NCI-H2081 treated with DMSO at 0.1 percent for 48 hours (cell line): Measurements from ENCODE around the gene IGFN1.

ENCODE experiments used
- DNase-seq: peaks from one replicate; lab custom pipeline; 2025; lab: John Stamatoyannopoulos, UW

The IGFN1 gene

DNA sequence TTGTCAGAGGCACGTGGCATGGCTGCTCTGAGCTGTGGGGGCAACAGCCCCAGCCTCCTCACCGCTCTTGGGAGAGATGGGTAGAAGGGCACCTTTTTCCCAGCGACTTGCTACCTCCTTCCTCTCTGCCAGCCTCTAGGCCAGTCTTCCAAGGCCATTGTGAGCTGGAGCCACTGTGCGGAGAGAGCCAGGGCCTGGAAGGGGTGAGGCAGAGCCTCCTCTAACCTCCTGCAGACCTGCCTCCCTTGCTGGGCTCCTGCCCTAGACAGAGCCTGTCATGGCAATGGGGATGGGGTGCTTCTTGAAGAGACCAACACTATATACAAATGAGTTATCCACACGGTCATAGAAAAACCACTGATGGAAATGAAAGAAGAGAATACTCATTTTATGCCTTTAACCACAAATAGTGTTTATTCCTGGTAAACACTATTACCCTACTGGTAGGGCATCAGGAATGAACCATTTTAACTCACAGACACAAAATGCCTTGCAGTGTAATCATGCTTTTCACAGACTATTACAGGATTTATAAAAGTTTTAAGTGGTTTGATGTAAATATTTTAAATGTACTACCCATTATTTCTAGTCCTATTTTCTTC is 5.0 kb upstream of the IGFN1 start:
- DNase-seq: no peak

DNA sequence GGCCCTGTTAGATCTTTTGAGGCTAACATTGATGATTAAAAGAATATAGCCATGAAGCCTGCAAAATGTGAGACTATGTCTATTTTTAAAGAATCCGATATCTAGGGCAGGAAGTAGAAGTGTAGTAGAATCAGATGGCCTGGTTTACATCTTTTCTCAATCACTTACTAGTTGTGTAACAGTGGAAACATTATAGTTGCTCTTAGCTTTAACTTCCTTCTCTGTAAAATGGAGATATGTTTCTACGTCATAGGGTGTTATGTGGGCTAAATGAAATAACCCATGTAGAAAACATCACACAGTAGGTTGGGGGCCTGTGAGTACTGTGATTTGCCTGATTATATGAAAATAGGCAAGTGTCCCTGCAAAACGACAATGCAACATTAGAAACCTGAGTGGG is 4.4 kb upstream of the IGFN1 start:
- no peak for DNase-seq

DNA sequence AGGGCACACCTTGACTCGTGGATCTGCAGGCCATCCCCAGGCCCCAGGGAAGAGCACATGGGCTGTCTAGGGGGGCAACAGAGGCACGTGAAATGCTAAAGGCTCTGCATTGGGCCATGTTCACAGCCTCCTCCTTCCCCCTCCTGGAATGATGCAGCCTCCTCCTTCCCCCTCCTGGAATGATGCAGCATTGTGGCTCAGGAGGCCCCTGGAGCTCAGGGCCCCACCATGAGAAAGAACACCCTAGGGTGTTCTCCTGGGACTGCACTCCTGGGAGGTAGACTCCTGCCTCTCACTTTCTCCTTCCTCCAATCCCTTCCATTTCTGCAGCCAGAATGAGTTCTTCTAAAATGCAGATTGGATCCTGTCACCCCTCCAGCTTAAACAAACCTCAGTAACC is 1.5 kb upstream of the IGFN1 start:
- no peak for DNase-seq

DNA sequence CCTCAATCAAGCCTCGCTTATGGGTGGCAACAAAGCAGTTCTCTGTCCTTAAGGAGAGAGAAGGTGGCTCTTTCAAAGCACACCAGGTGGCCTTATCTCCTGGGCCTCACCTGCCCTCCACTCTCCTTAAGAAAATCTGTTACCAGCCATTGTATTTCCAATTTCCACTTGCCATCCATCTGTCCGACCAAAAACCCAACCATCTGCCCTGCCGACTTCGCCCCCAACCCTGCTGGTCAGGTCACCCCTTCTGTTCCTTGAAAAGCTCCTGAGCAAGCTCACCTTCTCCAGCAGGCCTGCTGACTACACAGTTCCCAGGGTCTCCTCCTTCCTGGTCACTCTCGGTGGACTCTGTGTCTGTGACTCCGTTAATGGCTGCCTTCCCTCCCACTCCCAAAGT is 619 bp upstream of the IGFN1 start:
- no peak for DNase-seq

DNA sequence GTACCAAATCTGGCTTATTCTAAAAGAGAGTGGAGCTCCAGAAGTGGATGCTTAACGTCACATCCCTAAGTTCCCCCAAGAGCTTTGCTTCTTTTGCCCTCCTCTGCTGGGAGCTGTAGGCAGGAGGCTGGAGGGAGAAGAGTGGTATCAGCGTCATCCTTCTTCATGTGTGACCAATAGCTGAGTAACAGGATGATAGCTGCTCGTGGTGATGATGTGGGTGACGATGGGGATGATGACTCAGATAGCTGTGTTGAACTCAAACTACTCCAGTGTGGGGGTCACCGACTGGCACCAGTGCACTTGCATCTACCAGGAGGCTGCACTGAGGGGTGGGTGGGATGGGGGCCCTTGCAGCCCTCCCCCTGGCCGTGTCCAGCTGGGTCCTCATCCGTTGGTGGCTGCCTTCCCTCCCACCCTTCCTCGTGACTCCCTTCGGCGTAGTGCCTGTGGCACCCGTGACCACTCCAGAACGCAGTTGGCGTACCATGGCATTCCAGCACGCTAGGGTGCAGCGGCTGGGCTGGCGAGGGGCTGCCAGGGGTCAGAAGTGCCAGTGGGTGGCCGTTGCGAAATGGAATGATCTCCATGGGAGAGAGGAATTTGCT is 1.1 kb downstream of the IGFN1 start:
- no peak for DNase-seq

DNA sequence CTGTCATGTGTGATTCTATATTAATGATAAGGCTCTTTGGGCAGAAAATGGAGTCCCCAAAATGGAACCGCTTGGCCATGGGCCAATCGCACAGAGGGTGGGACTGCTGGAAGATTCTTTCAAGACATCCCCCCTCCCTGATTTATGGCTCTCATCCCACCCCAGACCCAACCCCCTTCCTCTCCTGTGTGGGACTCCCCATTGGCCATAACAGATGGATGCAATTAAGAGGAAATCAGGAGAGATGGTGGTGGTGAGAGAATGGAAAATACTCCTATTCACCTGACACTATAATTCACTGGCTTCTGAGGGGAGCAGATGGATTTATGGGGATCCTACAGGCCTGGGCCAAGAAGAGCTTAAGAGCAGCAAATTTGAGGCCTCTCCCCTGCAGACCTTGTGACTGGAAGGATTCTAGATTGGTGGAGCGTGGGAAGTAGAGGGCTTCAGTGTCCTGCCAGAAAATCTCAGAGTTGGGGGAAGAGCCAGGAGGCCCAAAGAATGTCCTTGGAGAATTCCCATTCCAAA is 1.7 kb downstream of the IGFN1 start:
- no peak for DNase-seq

DNA sequence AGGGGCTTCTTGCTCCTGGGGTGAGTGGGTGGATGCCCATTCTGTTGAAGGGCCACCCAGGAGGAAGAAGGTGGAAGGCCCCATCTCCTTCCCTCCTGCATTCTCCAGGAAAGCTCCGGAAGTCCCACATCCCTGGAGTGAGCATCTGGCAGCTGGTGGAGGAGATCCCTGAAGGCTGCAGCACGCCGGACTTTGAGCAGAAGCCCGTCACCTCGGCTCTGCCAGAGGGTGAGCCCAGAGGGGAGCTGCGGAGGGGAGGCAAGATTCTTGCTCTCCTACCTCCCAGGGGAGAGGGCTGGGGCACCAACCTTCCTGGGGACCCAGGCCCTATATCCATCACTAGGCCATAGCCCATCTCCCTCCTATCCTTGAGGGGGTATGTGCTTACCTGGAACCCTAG is 3.4 kb downstream of the IGFN1 start:
- no peak for DNase-seq

DNA sequence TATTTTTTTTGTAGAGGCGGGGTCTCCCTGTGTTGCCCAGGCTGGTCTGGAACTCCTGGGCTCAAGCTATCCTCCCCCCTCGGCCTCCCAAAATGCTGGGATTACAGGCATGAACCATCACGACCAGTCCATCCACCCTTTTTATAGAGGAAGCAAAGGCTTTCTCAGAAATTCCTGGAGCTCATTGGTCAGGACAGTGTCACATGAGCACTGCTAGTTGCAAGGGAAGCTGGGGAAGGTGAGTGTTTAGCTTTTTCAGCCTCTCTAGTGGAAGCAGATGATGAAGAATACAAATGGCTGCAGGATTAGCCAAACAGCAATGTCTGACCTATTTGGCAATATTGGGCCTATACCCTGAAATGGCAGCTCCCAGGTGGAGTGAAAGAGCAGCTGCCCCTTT is 8.0 kb downstream of the IGFN1 start:
- DNase-seq: no peak

DNA sequence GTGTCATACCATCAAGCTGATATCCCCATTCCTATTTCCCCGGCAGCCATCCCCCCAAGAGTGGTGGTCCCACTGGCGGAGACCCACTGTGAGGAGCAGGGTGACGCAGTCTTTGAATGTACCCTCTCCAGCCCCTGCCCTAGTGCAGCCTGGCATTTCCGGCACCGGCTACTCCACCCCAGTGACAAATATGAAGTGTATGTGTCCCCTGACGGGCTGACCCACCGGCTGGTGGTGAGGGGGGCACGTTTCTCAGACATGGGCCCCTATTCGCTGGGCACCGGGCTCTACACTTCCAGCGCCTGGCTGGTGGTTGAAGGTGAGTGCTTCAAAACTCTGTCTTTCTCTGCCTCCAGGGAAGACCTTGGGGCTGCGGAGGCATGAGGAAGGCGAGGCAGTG is 14.4 kb downstream of the IGFN1 start:
- no peak for DNase-seq

DNA sequence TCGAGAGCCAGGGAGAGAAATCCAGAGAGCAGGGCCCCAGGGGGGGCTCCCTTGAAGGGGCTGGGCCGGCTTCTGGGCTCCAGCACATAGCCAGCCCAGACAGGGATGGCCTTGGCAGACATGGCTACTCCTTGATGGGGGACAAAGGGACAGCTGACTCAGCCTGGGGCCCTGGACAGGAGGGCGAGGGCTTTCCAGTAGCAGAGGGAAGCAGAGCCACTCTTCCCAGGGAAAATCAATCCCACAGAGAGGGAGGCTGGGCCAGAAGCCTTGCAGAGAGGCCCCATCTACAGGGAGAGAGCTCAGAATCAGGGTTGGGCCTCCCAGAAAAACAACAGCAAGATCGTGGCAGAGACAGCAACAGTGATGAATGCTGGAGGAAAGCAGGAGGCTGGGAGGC is 15.6 kb downstream of the IGFN1 start:
- no peak for DNase-seq

DNA sequence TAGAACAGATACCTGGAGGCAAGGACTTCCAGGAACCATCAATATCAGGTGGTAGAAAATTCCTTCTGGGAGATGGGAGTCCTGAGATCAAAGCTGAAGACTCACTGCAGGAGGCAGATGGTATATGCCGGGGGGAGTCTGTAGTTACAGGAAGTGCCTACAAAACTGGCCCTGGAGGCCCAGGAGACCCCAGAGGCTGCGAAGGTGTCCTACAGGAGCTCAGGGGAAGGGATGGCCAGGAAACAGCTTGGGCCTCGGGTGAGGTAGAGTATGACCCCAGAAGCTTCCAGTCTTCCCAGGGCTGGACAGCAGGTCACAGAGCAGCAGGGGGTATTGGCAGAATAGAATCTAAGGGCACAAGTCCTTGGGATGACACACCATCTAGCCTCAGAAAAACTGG is 16.4 kb downstream of the IGFN1 start:
- DNase-seq: no peak

DNA sequence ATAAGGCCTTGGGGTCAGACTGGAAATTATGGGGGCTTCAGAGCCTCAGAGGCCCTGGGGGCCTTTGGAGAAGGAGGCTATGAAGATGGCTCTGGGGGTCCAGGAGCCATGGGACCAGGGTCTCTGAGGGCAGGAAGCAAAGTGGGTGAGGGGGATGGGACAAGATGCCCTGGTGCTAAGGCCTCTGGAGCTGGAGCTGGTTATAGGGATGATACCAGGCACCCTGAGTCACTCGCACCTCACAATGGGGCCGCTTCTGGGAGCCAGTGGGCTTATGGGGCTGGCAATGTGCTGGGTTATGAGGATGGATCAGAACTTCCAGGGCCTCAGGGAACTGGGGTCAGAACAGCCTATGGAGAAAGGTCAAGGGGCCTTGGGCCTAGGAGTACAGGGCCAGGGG is 17.6 kb downstream of the IGFN1 start:
- no peak for DNase-seq

DNA sequence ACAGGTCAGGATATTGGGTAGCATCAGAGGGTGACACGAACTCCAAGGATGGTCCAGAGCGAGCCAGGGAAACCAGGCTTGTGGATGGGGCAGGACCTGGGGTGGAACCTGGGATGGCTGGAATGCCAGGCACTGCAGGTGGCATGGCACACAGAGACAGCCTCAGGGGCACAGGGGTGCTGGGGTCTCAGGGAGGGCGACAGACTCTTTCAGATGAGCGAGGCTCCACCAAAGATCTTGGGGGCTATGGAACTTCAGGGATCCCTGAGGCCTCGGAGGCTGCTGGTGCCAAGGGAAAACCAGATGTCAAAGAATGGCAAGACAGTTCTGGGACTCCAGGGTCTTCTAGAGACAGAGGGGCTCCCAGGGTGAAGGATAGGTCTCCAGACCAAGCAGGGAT is 21.4 kb downstream of the IGFN1 start:
- no peak for DNase-seq

DNA sequence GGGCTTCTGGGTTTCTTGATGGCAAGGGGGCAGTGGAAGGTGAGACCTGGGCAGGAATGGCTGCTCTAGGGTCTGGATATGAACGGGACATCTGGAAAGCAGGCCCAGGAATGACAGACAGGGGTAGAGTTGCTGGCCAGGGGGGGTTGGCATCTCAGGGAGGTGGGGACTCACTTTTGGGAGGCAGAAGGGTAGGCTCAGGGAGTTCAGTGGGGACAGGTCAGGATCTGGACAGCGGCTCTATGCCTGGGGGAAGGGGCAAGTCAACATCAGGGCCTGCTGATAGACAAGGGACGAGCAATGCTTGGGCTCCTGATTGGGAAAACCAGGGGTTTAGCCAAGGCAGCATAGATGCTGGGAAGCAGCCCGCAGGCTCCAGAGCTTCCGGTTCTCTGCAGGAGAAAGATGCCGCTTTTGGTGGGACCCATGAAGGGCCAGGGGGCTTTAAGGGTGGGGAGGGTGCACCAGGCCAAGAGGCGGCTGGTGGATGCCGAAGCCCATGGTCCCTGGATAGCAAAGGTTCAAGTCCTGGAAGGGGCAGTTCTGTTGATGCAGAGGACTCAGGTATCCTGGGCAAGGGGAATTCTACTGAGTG is 21.9 kb downstream of the IGFN1 start:
- DNase-seq: no peak

DNA sequence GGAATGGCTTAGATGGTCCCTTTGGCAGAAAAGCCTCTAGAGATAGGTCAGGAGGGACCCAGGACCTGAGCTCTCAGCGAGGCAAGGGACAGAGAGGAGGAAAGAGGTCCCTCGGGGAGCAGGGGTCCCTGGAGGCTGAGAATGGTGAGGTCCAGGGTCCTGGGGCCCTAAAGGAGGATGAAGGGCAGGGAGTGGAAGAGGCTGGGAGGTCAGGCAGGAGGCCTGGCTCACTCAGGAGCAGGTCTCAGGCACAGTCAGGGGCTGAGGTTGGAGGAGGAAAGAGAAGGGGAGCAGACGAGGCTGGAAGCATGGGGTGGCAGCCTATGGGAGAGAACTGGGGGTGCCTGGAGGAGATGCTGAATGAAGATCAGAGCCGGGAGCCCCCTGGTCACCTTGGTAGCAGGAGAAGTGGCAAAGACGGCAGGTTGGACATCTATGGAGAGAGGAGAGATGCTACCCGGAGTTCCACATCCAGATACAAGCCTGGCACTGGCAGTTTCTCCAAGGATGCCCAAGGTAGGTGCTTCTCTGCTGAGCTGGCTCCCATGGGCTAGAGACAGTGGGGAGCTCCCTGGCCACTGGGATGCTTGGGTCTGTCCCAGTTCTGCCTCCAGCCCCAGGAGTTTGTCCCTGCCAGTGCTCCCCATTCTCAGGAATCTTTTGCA is 22.6 kb downstream of the IGFN1 start:
- no peak for DNase-seq

DNA sequence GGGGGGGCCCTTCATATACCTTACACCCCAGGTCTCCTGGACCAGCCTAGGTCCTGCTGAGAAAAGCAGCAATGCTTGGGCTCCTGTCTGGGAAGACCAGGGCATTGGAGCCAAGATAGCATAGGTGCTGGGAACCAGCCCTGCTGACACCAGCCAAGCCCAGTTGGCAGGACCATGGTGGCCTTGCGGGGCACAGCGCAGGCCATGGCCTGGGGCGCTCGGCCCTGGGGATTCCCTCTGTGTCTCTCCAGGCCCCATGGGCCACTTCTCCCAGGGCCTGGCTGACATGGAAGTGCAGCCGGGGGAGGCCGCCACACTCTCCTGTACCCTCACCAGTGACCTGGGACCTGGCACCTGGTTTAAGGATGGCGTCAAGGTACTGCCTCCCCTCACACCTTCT is 23.3 kb downstream of the IGFN1 start:
- DNase-seq: no peak

DNA sequence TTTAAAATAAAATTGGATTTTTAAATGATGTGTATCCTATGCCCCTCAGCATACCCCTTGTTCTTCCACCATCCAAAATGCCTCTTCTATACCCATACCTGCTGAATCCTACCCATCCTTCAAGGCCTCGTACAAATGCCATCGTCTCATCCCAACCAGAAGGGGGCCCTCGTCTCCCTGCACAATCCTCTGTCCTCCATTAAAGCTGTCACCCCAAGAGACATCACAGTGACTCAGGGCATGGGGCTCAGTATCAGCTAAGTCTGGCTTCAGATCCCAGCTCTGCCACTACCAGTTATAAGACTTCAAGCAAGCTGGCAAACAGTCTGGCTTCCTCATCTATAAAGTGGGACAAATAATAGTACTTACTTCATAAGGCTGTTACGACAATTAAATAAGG is 23.8 kb downstream of the IGFN1 start:
- DNase-seq: no peak

DNA sequence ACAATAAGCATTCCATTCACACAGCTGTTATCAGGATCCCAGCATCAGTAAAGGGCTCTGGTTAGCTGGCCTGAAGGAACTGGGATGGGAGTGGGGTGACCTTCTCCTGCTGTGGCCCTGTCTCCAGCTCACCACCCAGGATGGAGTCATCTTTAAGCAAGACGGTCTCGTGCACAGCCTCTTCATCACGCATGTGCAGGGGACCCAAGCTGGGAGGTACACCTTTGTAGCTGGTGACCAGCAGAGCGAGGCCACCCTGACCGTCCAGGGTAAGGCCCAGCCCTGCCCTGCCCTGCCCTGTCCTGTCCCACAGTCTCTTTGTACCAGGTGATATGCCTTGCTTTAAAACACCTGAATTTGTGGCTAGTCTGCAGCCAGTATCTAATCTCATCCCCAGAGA is 24.3 kb downstream of the IGFN1 start:
- no peak for DNase-seq

DNA sequence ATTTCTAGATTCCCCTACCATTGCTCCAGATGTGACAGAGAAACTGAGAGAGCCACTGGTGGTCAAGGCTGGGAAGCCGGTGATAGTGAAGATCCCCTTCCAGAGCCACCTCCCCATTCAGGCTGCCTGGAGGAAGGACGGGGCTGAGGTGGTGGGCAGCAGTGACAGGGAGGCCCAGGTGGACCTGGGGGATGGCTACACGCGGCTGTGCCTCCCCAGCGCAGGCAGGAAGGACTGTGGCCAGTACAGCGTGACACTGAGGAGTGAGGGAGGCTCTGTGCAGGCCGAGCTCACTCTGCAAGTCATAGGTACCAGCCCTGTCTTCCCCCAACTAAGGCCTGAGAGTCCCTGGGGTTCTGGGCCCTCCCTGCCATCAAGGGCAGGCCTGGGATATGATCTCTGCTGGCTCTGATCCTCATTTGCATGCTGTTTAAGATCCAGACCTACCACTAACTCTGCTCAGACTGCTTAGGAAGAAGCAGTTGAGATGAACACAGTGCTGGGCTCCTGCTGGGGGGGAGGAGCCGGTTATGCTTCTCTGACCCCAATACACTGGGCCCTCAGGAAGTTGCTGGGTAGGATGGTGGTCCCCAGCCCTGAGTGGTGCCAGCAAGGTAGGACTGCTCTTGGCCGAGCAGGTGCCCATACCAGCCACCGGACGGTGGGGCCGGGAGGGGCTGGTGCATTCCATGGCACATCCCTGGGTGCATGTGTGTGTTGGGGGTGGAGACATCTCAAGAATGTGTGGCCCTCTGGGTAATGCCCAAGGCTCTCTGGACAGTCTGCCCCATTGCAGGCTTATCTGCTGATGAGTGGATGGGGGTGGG is 25.1 kb downstream of the IGFN1 start:
- DNase-seq: no peak

DNA sequence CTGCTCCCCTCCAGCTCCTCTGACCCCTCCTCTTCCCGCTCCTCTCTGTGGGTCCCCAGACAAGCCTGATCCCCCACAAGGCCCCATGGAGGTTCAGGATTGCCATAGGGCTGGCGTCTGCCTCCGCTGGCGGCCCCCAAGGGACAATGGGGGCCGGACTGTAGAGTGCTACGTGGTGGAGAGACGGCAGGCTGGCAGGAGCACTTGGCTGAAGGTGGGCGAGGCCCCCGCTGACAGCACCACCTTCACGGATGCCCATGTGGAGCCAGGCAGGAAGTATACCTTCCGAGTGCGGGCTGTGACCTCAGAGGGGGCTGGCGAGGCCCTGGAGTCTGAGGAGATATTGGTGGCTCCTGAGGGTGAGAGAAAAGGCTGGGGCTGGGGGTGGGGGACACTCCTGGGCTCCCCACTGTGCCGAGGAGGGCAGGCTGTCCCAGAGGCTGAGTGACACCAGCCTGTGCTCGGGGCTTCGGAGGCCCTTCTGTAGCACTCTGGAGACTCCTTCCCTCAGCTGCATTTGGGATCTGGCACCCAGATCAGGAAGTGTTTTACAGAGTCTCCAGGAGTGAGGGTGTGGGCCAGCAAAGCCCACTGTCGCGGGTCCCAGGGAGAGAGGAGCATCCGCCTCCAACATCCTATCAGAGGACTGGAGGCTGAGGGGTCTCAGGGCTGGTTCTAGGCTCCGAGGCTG is 25.9 kb downstream of the IGFN1 start:
- DNase-seq: no peak

DNA sequence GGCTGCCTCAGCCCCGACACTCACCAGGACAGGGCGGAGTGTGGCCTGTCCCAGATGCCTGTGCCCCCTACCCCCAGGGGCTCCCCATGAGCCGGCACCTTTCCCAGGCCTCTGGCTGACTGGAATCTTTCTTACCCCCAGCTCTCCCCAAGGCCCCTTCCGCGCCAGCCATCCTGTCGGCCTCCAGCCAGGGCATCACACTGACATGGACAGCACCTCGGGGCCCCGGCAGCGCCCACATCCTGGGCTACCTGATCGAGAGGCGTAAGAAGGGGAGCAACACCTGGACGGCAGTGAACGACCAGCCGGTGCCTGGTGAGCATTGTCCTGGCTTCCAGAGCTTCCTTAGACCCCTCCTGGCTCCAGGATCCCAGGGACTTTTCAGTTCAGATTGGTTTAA is 26.5 kb downstream of the IGFN1 start:
- no peak for DNase-seq

DNA sequence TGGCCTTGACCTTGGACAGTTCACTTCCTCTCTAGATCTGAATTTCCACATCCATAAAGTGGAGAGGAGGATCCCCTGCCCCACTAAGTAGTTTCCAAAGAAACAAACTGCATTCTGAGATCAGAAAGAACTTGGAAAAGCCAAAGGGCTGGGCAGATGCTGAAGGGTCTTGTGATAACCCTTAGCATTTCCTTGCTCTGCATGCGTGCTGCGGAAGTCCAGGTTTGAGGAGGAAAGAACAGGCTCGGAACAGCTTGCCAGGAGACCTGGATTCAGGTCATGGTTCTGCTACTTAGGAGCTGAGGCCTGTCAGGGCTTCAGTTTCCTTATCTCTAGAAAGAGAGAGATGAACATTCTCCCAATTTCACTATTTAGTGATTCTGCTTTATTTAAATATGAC is 27.2 kb downstream of the IGFN1 start:
- no peak for DNase-seq
